ENCODE measurements around the gene IL17RB.

The IL17RB gene

GRCh38 chr3:53817809-53818208 is 28.6 kb upstream of the IL17RB start:
- DNase-seq (ENCODE audit: insufficient read length, low spot score), result no peak
- TF ChIP-seq POLR2AphosphoS5 (IDR thresholded peaks at IDR 0.05; ENCODE audit: low read depth, low read length), result no peak
- no peak for TF ChIP-seq TAF1 (IDR thresholded peaks at IDR 0.05; ENCODE audit: low read depth, low read length)
- no peak for TF ChIP-seq SPI1 (IDR thresholded peaks at IDR 0.05; ENCODE audit: low read depth, low read length)
- TF ChIP-seq POU2F2 (IDR thresholded peaks at IDR 0.05; ENCODE audit: low read depth, low read length), result no peak
- TF ChIP-seq POLR2A (IDR thresholded peaks at IDR 0.05; ENCODE audit: low read depth, low read length), result no peak
- TF ChIP-seq PAX5 (IDR thresholded peaks at IDR 0.05; ENCODE audit: insufficient read depth, low read length, severe bottlenecking), result no peak

GRCh38 chr3:53818221-53819162 is 27.9 kb upstream of the IL17RB start:
- FAIRE-seq, result no peak
- no peak for TF ChIP-seq SPI1 (IDR thresholded peaks at IDR 0.05; ENCODE audit: low read depth, low read length)
- no peak for TF ChIP-seq PAX5 (IDR thresholded peaks at IDR 0.05; ENCODE audit: insufficient read depth, low read length, severe bottlenecking)
- TF ChIP-seq POLR2AphosphoS5 (IDR thresholded peaks at IDR 0.05; ENCODE audit: low read depth, low read length), result no peak
- no peak for TF ChIP-seq POU2F2 (IDR thresholded peaks at IDR 0.05; ENCODE audit: low read depth, low read length)
- TF ChIP-seq POLR2A (IDR thresholded peaks at IDR 0.05; ENCODE audit: low read depth, low read length), result no peak
- TF ChIP-seq TAF1 (IDR thresholded peaks at IDR 0.05; ENCODE audit: low read depth, low read length), result no peak
- DNase-seq (ENCODE audit: insufficient read length, low spot score), result no peak

More at GRCh38 chr3:53817809-53818208, 28.6 kb upstream of the IL17RB start:
- FAIRE-seq, result no peak

GRCh38 chr3:53819163-53819868 is 27.1 kb upstream of the IL17RB start:
- no peak for FAIRE-seq
- TF ChIP-seq SPI1 (IDR thresholded peaks at IDR 0.05; ENCODE audit: low read depth, low read length) (no peak), POU2F2 (IDR thresholded peaks at IDR 0.05; ENCODE audit: low read depth, low read length) (no peak), POLR2AphosphoS5 (IDR thresholded peaks at IDR 0.05; ENCODE audit: low read depth, low read length) (no peak), POLR2A (IDR thresholded peaks at IDR 0.05; ENCODE audit: low read depth, low read length) (no peak), TAF1 (IDR thresholded peaks at IDR 0.05; ENCODE audit: low read depth, low read length) (no peak), PAX5 (IDR thresholded peaks at IDR 0.05; ENCODE audit: insufficient read depth, low read length, severe bottlenecking) (no peak)
- no peak for DNase-seq (ENCODE audit: insufficient read length, low spot score)

GRCh38 chr3:53820084-53820483 is 26.3 kb upstream of the IL17RB start:
- DNase-seq (ENCODE audit: insufficient read length, low spot score) (no peak), FAIRE-seq (no peak)
- no peak for TF ChIP-seq POLR2A (IDR thresholded peaks at IDR 0.05; ENCODE audit: low read depth, low read length)

GRCh38 chr3:53820756-53821580 is 25.4 kb upstream of the IL17RB start:
- no peak for DNase-seq (ENCODE audit: insufficient read length, low spot score)
- no peak for FAIRE-seq
- TF ChIP-seq PAX5 (IDR thresholded peaks at IDR 0.05; ENCODE audit: insufficient read depth, low read length, severe bottlenecking) (no peak), POU2F2 (IDR thresholded peaks at IDR 0.05; ENCODE audit: low read depth, low read length) (no peak), POLR2AphosphoS5 (IDR thresholded peaks at IDR 0.05; ENCODE audit: low read depth, low read length) (no peak), POLR2A (IDR thresholded peaks at IDR 0.05; ENCODE audit: low read depth, low read length) (no peak), TAF1 (IDR thresholded peaks at IDR 0.05; ENCODE audit: low read depth, low read length) (no peak), SPI1 (IDR thresholded peaks at IDR 0.05; ENCODE audit: low read depth, low read length) (no peak)

- TF ChIP-seq SPI1 (IDR thresholded peaks at IDR 0.05; ENCODE audit: low read depth, low read length) (no peak), POLR2A (IDR thresholded peaks at IDR 0.05; ENCODE audit: low read depth, low read length) (no peak), PAX5 (IDR thresholded peaks at IDR 0.05; ENCODE audit: insufficient read depth, low read length, severe bottlenecking) (no peak)
- DNase-seq (ENCODE audit: insufficient read length, low spot score) (no peak), FAIRE-seq (no peak)
Measured at GRCh38 chr3:53821631-53822121, 24.7 kb upstream of the IL17RB start.

GRCh38 chr3:53822331-53822741 is 24.0 kb upstream of the IL17RB start:
- no peak for DNase-seq (ENCODE audit: insufficient read length, low spot score)
- no peak for FAIRE-seq
- no peak for TF ChIP-seq POLR2AphosphoS5 (IDR thresholded peaks at IDR 0.05; ENCODE audit: low read depth, low read length)
- no peak for TF ChIP-seq POLR2A (IDR thresholded peaks at IDR 0.05; ENCODE audit: low read depth, low read length)
- no peak for TF ChIP-seq POU2F2 (IDR thresholded peaks at IDR 0.05; ENCODE audit: low read depth, low read length)
- no peak for TF ChIP-seq PAX5 (IDR thresholded peaks at IDR 0.05; ENCODE audit: insufficient read depth, low read length, severe bottlenecking)
- TF ChIP-seq SPI1 (IDR thresholded peaks at IDR 0.05; ENCODE audit: low read depth, low read length), result no peak
- no peak for TF ChIP-seq TAF1 (IDR thresholded peaks at IDR 0.05; ENCODE audit: low read depth, low read length)

GRCh38 chr3:53823026-53823955 is 23.1 kb upstream of the IL17RB start:
- DNase-seq (ENCODE audit: insufficient read length, low spot score), result no peak
- FAIRE-seq, result no peak
- no peak for TF ChIP-seq POU2F2 (IDR thresholded peaks at IDR 0.05; ENCODE audit: low read depth, low read length)
- no peak for TF ChIP-seq POLR2A (IDR thresholded peaks at IDR 0.05; ENCODE audit: low read depth, low read length)
- no peak for TF ChIP-seq POLR2AphosphoS5 (IDR thresholded peaks at IDR 0.05; ENCODE audit: low read depth, low read length)
- TF ChIP-seq TAF1 (IDR thresholded peaks at IDR 0.05; ENCODE audit: low read depth, low read length), result no peak
- TF ChIP-seq SPI1 (IDR thresholded peaks at IDR 0.05; ENCODE audit: low read depth, low read length), result no peak
- no peak for TF ChIP-seq PAX5 (IDR thresholded peaks at IDR 0.05; ENCODE audit: insufficient read depth, low read length, severe bottlenecking)
